Measurements from ENCODE around the gene TNS3.

TNS3 gene

DNA sequence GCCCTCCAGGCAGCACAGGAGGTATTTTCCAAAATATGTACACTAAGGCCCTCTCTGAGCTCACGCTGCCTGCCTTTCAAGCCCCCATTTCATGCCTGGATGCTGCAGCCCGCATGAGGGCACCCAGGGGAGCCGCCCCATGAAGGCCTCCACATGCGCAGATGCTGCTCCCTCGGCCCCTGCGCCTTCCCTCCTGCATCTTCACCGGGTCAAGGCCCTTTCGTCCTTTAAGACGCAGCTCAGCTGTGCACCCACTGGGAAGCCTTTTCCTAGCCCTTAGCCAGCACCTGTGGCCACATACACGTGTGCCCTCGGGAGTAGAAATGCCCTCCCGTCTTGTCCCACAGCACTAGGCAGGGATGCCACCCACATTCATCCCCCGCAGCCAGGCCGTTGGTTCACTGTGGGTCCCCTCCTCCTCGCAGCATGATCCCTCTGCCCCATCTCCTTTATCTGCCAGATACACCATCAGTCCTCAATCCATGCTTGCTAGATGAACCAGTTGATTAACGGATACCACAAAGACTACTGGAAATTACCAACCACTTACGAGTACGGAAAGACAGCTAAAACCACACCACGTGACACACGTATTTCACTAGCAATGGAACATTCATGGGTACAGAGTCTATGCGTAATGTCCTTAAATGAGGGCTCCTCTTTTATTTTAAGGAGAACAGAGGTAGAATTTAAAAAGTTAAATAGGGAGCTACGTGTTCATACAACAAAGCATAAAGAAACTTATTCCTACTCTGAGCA, 278.0 kb downstream of the TNS3 start:
- no peaks in the 10 kb centered on the region for H3K36me3 ChIP-seq (ENCODE audit: insufficient read depth, low read length)
- no peaks in the 10 kb centered on the region for H3K4me1 ChIP-seq (ENCODE audit: insufficient read depth, low read length)
- H3K9ac ChIP-seq (ENCODE audit: low read depth, low read length) = no peak overlapping the region
- H3K9me3 ChIP-seq (ENCODE audit: control insufficient read depth, insufficient read depth, low read length) = no peaks in the 10 kb centered on the region

DNA sequence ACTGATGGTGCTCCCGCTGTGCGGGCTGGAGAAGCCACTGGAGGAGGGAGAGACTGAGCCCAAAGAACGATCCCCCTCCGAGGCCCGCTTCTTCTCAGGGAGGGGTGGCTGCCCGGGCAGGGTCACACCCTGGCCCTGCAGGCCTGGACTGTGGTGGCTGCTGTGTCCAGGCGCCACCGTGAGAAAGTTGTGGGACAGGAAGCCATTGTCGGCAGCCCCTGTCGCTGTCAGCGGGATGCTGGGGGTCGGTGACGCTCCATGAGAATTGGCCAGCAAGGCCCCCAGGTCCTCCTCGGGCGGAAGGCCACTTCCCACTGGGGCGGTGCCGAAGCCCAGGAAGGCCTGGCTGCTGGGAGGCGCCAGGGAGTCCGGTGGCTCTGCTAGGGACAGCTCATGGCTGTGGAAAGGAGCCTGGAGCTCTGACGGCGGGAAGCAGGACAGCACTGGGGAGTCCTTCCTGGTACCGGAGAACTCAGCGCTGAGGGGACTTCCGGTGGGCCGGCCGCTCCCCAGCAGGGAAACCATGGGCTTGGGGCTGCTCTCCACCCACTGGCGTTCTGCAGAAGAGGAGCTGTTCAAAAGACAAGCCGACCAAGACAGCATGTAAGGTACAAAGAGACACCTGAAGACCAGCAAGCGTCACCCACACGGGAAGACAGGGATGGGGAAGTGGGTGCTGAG, 278.8 kb downstream of the TNS3 start:
- Histone ChIP-seq H3K4me1 (ENCODE audit: insufficient read depth, low read length) (no peaks in the 10 kb centered on the region), H3K36me3 (ENCODE audit: insufficient read depth, low read length) (no peaks in the 10 kb centered on the region), H3K9me3 (ENCODE audit: control insufficient read depth, insufficient read depth, low read length) (no peaks in the 10 kb centered on the region), H3K9ac (ENCODE audit: low read depth, low read length) (no peak overlapping the region)

DNA sequence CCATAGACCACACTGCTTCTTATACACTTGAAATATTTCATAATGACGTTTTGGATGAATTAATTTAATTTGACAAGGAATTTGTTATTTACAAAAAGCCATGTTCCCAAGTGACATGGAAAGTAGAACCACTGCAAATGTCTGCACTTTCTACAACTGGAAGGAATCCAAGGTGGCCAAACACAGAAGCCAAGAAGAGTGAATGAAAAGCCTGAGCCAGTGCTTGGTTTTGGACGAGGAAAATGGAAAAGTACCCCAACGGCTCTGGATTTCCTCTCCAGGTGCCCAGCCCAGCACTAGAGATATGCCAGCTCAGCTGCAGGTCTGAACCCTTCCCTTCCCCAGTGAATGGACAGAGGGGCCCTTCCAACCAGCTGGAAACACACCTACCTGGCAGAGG, 279.4 kb downstream of the TNS3 start:
- no peaks in the 10 kb centered on the region for H3K9me3 ChIP-seq (ENCODE audit: control insufficient read depth, insufficient read depth, low read length)
- no peaks in the 10 kb centered on the region for H3K4me1 ChIP-seq (ENCODE audit: insufficient read depth, low read length)
- H3K36me3 ChIP-seq (ENCODE audit: insufficient read depth, low read length) = no peaks in the 10 kb centered on the region
- no peak overlapping the region for H3K9ac ChIP-seq (ENCODE audit: low read depth, low read length)

DNA sequence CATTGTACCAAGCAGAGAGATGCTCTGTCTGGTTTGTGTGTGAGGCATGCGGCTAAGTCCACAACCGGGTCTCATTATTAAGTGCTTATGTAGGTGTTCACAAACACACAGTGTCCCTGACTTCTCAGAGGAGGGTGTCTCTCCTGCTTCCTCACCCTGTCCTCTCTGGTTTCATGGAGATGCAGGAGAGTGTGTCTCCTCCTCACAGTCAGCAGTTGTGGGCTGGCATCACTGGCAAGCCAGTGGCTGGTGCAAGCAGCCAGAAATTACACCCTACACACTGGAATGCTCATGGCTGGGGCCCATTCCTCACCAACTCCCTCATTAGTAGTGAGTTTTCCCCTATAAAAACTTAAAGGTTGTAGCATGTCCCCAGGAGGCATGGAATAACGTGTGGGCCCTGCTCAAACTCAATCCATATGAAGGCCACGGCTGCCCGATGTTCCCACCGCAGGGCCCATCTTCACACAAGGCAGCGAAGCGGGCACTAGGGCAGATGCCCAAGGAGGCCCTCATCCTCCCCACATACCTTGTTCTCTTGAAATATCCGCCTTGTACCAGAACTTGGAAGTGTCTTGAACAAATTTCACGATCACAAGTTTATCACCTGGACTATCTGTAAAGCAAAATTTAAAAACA, 280.1 kb downstream of the TNS3 start:
- no peaks in the 10 kb centered on the region for H3K36me3 ChIP-seq (ENCODE audit: insufficient read depth, low read length)
- H3K4me1 ChIP-seq (ENCODE audit: insufficient read depth, low read length) = no peaks in the 10 kb centered on the region
- no peak overlapping the region for H3K9ac ChIP-seq (ENCODE audit: low read depth, low read length)
- H3K9me3 ChIP-seq (ENCODE audit: control insufficient read depth, insufficient read depth, low read length) = no peaks in the 10 kb centered on the region

DNA sequence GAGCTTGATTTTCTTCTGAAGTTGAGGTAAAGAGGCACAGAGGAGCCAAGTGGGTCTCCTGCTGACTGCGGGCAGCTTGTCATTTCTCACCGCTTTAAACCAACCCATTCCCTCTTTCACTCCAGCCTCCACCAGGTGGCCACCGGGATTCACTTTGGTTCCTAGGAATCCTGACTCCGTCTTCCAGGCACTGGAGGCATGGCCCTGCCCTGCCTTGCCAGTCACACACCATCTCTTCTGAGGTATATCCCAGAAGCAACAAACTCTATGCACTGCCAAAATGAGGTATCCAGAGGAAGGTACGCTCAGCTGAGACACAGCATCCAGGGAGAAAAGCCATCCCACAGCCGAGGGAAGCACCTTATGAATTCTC, 280.8 kb downstream of the TNS3 start:
- H3K4me1 ChIP-seq (ENCODE audit: insufficient read depth, low read length) = no peaks in the 10 kb centered on the region
- H3K9me3 ChIP-seq (ENCODE audit: control insufficient read depth, insufficient read depth, low read length) = no peaks in the 10 kb centered on the region
- H3K9ac ChIP-seq (ENCODE audit: low read depth, low read length) = no peak overlapping the region
- H3K36me3 ChIP-seq (ENCODE audit: insufficient read depth, low read length) = no peaks in the 10 kb centered on the region

DNA sequence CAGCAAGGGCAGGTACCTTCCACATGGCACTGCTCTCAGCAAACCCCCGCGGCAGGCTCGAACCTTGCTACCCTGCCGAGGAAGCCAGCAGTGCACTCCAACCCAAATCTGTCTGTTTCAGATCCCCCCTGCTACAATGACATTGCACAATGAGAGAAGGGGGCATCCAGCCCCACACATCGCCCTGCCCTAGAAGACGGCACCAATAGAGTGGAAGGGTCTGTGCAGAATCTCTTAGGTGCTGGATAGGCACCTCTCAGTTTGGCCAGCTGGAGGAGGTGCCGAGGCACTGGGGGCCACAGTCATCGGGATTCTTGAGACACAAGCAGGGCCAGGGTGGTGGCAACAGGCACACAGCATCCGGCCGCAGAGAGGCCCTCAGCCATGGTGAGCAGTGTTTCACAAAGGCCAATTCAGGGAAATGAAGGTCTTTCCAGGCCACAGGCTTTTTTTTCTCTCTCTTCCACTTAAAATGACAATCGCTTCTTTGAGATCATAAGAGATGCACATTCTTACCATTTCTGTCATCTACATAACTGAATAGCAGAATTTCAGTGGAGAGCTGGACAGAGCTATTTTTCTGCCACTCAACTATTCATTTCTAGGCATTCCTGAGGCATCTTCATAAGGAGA, 281.3 kb downstream of the TNS3 start:
- Histone ChIP-seq H3K36me3 (ENCODE audit: insufficient read depth, low read length) (no peaks in the 10 kb centered on the region), H3K4me1 (ENCODE audit: insufficient read depth, low read length) (no peaks in the 10 kb centered on the region), H3K9me3 (ENCODE audit: control insufficient read depth, insufficient read depth, low read length) (no peaks in the 10 kb centered on the region), H3K9ac (ENCODE audit: low read depth, low read length) (no peak overlapping the region)

DNA sequence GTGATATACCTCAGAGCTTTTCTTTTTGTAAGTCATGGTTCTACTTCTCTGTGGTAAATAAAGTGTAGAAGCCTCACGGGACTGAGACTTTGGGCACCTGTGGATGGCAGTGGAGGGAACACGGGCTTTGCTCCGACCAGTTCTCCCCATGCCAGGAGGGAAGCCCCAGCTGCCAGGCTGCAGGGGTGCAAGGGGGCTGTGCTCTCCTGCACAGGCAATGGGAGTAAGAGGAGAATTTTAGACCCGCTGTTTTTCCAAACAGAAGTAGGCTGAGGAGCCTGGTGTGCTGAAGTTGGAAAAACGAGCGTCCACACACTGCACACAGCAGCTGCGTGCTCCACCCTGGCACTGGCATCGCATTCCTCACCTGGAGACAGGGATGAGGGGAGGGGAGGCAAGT, 282.4 kb downstream of the TNS3 start:
- Histone ChIP-seq H3K4me1 (ENCODE audit: insufficient read depth, low read length) (no peaks in the 10 kb centered on the region), H3K9ac (ENCODE audit: low read depth, low read length) (no peak overlapping the region), H3K36me3 (ENCODE audit: insufficient read depth, low read length) (no peaks in the 10 kb centered on the region), H3K9me3 (ENCODE audit: control insufficient read depth, insufficient read depth, low read length) (no peaks in the 10 kb centered on the region)

DNA sequence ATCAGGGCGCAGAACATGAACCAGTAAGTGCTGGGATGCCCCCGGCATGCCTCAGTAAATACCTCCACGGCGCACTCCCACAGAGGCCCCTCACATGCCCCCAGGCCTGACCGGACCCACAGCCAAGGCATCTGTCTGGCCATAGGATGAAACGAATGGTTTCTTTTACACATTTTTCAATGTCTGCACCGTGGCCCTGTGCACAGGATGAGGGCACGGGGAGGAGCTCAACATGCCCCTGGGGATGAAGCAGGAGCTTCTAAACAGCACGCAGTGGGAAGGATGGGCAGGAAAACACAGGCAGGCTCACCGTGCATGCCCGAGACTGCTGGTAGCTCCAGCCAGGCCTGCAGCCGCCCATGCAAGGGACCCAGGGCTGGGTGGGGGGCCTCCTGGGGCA, 283.3 kb downstream of the TNS3 start:
- Histone ChIP-seq H3K9ac (ENCODE audit: low read depth, low read length) (no peak overlapping the region), H3K9me3 (ENCODE audit: control insufficient read depth, insufficient read depth, low read length) (no peaks in the 10 kb centered on the region), H3K36me3 (ENCODE audit: insufficient read depth, low read length) (no peaks in the 10 kb centered on the region), H3K4me1 (ENCODE audit: insufficient read depth, low read length) (no peaks in the 10 kb centered on the region)

DNA sequence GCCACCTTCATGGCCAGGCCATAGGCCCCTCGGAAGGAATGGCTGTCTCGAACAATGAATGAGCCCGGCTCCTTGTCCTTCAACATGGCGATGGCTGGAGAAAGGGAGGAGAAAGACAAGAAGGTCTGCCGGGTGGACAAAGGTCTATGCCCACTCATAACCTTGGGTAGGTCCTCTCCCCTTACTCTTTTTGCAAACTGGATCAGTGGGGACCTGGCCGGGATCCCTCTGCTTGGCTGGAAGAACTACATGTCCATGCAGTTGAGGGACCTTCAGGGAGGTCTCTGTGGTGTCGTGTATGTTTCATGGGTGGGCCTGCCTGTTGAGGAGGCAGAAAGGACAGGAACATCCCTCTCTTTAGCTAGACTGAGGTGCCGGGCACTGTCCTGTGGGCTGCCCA, 284.8 kb downstream of the TNS3 start:
- Histone ChIP-seq H3K4me1 (ENCODE audit: insufficient read depth, low read length) (no peaks in the 10 kb centered on the region), H3K9ac (ENCODE audit: low read depth, low read length) (no peak overlapping the region), H3K36me3 (ENCODE audit: insufficient read depth, low read length) (no peaks in the 10 kb centered on the region; the same call in 1 of the 2 replicates), H3K9me3 (ENCODE audit: control insufficient read depth, insufficient read depth, low read length) (no peaks in the 10 kb centered on the region)

DNA sequence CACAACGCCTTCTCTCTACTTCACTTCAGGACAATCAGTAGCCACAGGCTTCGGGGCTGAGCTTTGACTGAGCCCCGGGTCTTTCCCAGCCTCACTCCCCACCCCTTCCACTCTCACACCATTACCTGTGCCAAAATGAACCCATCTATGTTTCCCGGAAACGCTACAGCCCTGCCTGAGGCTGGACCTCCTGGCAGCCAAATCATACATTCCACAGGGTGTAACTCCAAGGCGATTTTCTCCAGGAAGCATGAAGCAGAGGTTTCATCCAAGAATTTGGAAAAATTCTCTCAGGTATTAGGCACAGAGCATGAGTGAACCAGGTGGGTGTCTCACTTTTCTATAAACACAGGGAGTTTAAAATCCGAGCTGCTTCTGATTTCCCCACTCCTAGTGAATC, 286.3 kb downstream of the TNS3 start:
- Histone ChIP-seq H3K9me3 (ENCODE audit: control insufficient read depth, insufficient read depth, low read length) (no peaks in the 10 kb centered on the region), H3K9ac (ENCODE audit: low read depth, low read length) (no peak overlapping the region), H3K36me3 (ENCODE audit: insufficient read depth, low read length) (no peaks in the 10 kb centered on the region; the same call in 1 of the 2 replicates), H3K4me1 (ENCODE audit: insufficient read depth, low read length) (no peaks in the 10 kb centered on the region)

DNA sequence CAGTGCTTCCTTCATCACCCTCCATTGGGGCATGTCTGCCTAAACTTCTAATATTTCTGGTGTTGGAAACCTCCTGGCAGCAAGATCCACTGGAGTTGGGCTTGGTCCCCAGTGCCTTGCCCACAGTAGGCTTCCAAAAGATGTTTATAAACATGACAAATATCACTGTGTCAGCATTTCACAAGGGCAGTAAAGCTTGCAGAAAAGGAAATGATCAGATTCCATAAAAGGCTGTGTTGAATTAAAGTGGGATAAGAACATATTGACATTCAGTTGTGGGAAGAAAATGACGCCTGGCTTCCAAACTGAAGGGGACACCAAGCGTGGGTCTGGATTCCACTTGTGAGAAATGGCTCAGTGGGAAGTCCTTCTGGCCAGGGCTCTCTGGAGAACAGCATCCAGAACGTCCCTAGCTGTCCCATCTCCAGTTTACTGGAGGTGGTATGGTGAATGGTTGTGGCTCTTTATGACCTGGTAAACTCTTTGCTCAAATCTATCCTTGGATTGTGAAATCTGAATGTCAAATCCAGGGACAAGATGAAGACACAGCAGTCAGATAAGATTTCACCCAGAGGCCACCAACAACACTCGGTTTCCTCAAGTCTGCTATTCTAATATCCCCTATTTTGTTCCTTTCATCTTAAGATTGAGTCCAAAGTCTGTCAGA, 287.2 kb downstream of the TNS3 start:
- Histone ChIP-seq H3K36me3 (ENCODE audit: insufficient read depth, low read length) (no peaks in the 10 kb centered on the region; the same call in 1 of the 2 replicates), H3K4me1 (ENCODE audit: insufficient read depth, low read length) (no peaks in the 10 kb centered on the region), H3K9me3 (ENCODE audit: control insufficient read depth, insufficient read depth, low read length) (no peaks in the 10 kb centered on the region), H3K9ac (ENCODE audit: low read depth, low read length) (no peak overlapping the region)

DNA sequence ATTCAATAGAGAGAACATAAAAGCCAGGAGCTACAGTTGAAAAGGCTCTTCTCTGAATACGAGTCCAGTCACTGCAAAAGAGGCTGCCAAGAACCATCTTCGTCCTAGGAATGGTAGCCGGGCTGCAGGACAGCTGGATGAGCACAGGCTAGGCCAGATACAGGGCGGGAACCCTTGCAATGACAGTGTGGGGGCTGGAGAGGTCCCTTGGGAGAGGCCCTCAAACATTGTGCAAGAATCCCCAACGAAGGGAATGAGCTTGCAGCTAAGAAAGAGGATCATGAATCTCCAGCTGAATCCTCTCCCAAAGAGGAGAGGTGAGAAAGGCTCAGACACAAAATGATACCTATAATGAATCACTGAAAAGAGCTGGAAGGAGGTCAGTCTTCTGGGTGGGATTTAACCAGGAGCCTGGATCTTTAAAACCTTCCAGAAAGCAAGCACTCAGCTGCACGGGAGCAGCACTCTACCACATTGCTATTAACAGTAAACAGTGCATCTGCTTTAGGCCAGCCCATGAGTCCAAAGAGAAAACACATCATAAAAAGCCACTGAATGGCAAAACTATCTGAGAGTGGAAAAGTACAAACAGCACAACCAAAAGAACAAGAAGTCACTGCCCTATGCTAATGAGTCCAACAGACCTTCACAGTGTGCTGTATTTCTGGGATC, 287.9 kb downstream of the TNS3 start:
- Histone ChIP-seq H3K9me3 (ENCODE audit: control insufficient read depth, insufficient read depth, low read length) (no peaks in the 10 kb centered on the region), H3K9ac (ENCODE audit: low read depth, low read length) (no peak overlapping the region), H3K36me3 (ENCODE audit: insufficient read depth, low read length) (no peaks in the 10 kb centered on the region; the same call in 1 of the 2 replicates), H3K4me1 (ENCODE audit: insufficient read depth, low read length) (no peaks in the 10 kb centered on the region)

DNA sequence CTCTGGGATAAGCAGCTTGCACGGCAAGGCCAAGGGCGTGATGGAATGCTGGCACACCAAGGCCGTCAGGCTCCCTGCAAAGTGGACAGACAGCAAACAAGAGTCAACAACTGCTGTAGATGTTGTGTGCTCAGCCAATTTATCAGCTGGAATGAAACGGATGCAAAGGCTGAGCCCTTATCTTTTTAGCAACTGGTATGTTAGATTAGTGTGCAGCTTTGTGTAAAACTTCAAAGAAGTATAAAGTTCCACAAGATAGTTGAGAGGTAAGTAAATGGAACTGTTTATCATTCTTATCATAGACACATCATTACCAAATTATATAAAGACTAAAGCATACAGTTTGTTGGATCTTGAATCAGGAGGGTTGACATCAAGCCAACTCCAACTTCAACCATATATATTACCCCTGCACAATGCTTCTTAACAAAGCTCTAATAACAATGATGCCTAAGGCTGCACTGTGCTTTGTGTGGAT, 289.0 kb downstream of the TNS3 start:
- Histone ChIP-seq H3K36me3 (ENCODE audit: insufficient read depth, low read length) (no peaks in the 10 kb centered on the region; the same call in 1 of the 2 replicates), H3K9me3 (ENCODE audit: control insufficient read depth, insufficient read depth, low read length) (no peaks in the 10 kb centered on the region), H3K9ac (ENCODE audit: low read depth, low read length) (no peak overlapping the region), H3K4me1 (ENCODE audit: insufficient read depth, low read length) (no peaks in the 10 kb centered on the region)
